Smooth muscle cell (in vitro differentiated cells): ENCODE measurements around the gene DDX20. TPM values are rescaled to one million over a fixed set of nuclear protein-coding genes. Genes with fewer than 3 reads are reported as not detected.

Experiments
- DNase-seq: peaks from one replicate; lab custom pipeline; 2025; ENCODE audit not compliant: unreplicated experiment; lab: John Stamatoyannopoulos, UW
- H2AFZ ChIP-seq: fragments of 200-600 bp; sonication (generic); 2 replicates; pipeline ENCODE4 v1.6.0; 2016; ENCODE audit warnings: antibody characterized with exemption, low read depth, mild to moderate bottlenecking
- H3F3A ChIP-seq: fragments of 200-600 bp; sonication (generic); 2 replicates; pipeline ENCODE4 v1.6.0; 2017; ENCODE audit warnings: antibody characterized with exemption, low read depth
- H3K27ac ChIP-seq: fragments of 200-600 bp; sonication (generic); 2 replicates; pipeline ENCODE4 v1.5.1; 2016; ENCODE audit warnings: low read depth, mild to moderate bottlenecking
- H3K27me3 ChIP-seq: fragments of 200-600 bp; sonication (generic); 2 replicates; pipeline ENCODE4 v1.6.1; 2016; ENCODE audit warnings: low read depth, mild to moderate bottlenecking
- H3K36me3 ChIP-seq: fragments of 200-600 bp; sonication (generic); 2 replicates; pipeline ENCODE4 v1.5.1; 2016; ENCODE audit warnings: low read depth
- H3K4me1 ChIP-seq: fragments of 200-600 bp; sonication (generic); 2 replicates; pipeline ENCODE4 v1.5.1; 2016; ENCODE audit warnings: low read depth
- H3K4me2 ChIP-seq: fragments of 200-600 bp; sonication (generic); 2 replicates; pipeline ENCODE4 v1.6.0; 2016; ENCODE audit warnings: mild to moderate bottlenecking
- H3K4me3 ChIP-seq: fragments of 200-600 bp; sonication (generic); 2 replicates; pipeline ENCODE4 v1.5.1; 2016; ENCODE audit warnings: mild to moderate bottlenecking
- H3K79me2 ChIP-seq: fragments of 200-600 bp; sonication (generic); 2 replicates; pipeline ENCODE4 v1.6.0; 2016; ENCODE audit warnings: low read depth, mild to moderate bottlenecking
- H3K9ac ChIP-seq: fragments of 200-600 bp; sonication (generic); 2 replicates; pipeline ENCODE4 v1.6.0; 2016; ENCODE audit warnings: low read depth
- H3K9me3 ChIP-seq: fragments of 200-600 bp; sonication (generic); replicated peaks from 2 replicates; pipeline ENCODE4 v1.5.1; 2016; ENCODE audit warnings: low read depth
- H4K20me1 ChIP-seq: fragments of 200-600 bp; sonication (generic); 2 replicates; pipeline ENCODE4 v1.6.0; 2016; ENCODE audit warnings: low read depth
- CTCF ChIP-seq: fragments of 200-600 bp; sonication (generic); IDR thresholded peaks from 2 replicates; pipeline ENCODE4 v1.5.1; 2017; ENCODE audit warnings: borderline replicate concordance, mild to moderate bottlenecking, antibody characterized with exemption; ENCODE audit not compliant: insufficient read depth, poor library complexity, severe bottlenecking
- WGBS: methylation state at CpG from one replicate; pipeline ENCODE4 v1.1.7; 2016; ENCODE audit warnings: low lambda C conversion rate; 5-methylcytosine and 5-hydroxymethylcytosine counted together
- polyA plus RNA-seq: library from polyadenylated mRNA; unstranded; fragments of >200 nt; fragmentation: Nextera tagmentation; extraction: Ambion mirVana; gene quantifications from 2 replicates; pipeline ENCODE4 v1.2.1, GENCODE V29; 2016
- total RNA-seq: library from RNA; depleted of rRNA; stranded (reverse); fragments of >200 nt; gene quantifications from 2 replicates; pipeline ENCODE4 v1.2.3, GENCODE V29; 2014

Gene DDX20
- total and polyA plus RNA-seq, 2 experiments from 2014 or later, result 8.8 to 20.0 TPM

DNA sequence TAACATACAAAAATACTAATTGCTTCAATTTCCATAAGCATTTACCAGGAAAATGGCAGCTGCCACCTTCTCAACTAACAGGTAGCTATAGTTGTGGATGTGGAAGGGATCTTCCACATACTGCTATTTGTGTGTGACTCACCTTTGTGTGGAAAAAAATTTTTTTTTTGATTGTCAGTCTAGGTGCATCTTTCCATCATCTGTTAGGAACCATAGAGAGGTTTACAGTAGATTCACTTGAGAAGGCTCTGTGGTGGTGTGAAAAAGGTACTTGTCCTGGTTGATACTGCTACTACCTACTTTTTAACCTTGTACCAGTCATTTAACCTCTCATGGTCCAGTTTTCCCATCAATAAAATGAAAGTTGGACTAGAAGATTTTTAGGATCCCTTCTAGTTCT lies 12.9 kb downstream of the DDX20 start:
- no peak for TF ChIP-seq CTCF
- Histone ChIP-seq H3K9ac (no peak overlapping the region), H3K27ac (no peak overlapping the region), H3K4me1 (no peaks in the 10 kb centered on the region), H3K79me2 (no peaks in the 10 kb centered on the region), H3K9me3 (no peaks in the 10 kb centered on the region), H4K20me1 (no peaks in the 10 kb centered on the region), H3K4me2 (no peak overlapping the region), H3K4me3 (no peak overlapping the region), H3K36me3 (peaks cover 11% of the 10 kb centered on the region), H3F3A (no peaks in the 10 kb centered on the region), H2AFZ (no peak overlapping the region), H3K27me3 (no peaks in the 10 kb centered on the region)
- DNase-seq, result no peak

GRCh38 chr1:111769517-111770146 lies 13.9 kb downstream of the DDX20 start:
- Histone ChIP-seq H3K9me3 (no peaks in the 10 kb centered on the region), H3K27ac (no peak overlapping the region), H3K4me2 (no peak overlapping the region), H3K79me2 (no peaks in the 10 kb centered on the region), H2AFZ (no peak overlapping the region), H3K27me3 (no peaks in the 10 kb centered on the region), H3K4me1 (no peaks in the 10 kb centered on the region), H3K9ac (no peak overlapping the region), H3K36me3 (peaks cover 7% of the 10 kb centered on the region), H4K20me1 (no peaks in the 10 kb centered on the region), H3F3A (no peaks in the 10 kb centered on the region), H3K4me3 (no peak overlapping the region)
- 68% methylated on average over 6 of the region's 6 CpGs for WGBS
- DNase-seq, result no peak
- TF ChIP-seq CTCF, result peak; percentile 77

DNA sequence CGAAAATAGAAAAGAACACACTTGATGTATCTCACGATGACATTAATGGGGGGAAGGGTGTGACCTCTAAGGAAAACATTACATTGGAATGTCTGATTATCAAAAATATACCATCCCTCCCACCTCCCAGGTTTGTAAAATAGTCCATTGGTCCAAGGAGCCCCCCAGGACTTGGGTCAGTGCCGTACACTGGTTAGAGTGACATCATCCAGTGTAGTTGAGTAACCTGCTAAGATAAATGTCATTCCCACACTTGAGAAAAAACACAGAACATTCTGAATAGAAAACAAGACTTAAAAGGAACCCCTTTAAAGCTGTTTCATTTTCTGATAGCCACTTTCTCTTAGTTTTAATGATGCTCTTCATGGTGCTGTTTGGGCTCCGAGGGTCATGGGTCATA lies 15.2 kb downstream of the DDX20 start:
- no peak overlapping the region for H3K4me2 ChIP-seq
- no peaks in the 10 kb centered on the region for H3K27me3 ChIP-seq
- H3K79me2 ChIP-seq, result no peaks in the 10 kb centered on the region
- no peak for TF ChIP-seq CTCF
- H2AFZ ChIP-seq, result no peak overlapping the region
- 82% methylated on average over 4 of the region's 4 CpGs for WGBS
- no peaks in the 10 kb centered on the region for H3K4me1 ChIP-seq
- no peaks in the 10 kb centered on the region for H3K9me3 ChIP-seq
- no peak overlapping the region for H3K27ac ChIP-seq
- H3F3A ChIP-seq, result no peaks in the 10 kb centered on the region
- H3K4me3 ChIP-seq, result no peak overlapping the region
- no peaks in the 10 kb centered on the region for H4K20me1 ChIP-seq
- no peak overlapping the region for H3K9ac ChIP-seq
- peaks cover 4% of the 10 kb centered on the region for H3K36me3 ChIP-seq
- no peak for DNase-seq

GRCh38 chr1:111775966-111776365 lies 20.3 kb downstream of the DDX20 start:
- Histone ChIP-seq H3K4me3 (no peak overlapping the region), H3F3A (no peaks in the 10 kb centered on the region), H3K9ac (no peak overlapping the region), H3K36me3 (no peaks in the 10 kb centered on the region), H3K79me2 (no peaks in the 10 kb centered on the region), H3K4me1 (no peaks in the 10 kb centered on the region), H4K20me1 (no peaks in the 10 kb centered on the region), H3K4me2 (no peak overlapping the region), H3K27ac (no peak overlapping the region), H3K9me3 (no peaks in the 10 kb centered on the region), H3K27me3 (no peaks in the 10 kb centered on the region), H2AFZ (no peak overlapping the region)
- no peak for DNase-seq
- 71% methylated on average over 9 of the region's 9 CpGs for WGBS
- TF ChIP-seq CTCF, result no peak
